GM12878 (cell line): Measurements from ENCODE around the gene NHLRC4.

Source experiments
- CTCF ChIP-seq, 3 experiments: IDR thresholded peaks in 2 of 3; conservative IDR thresholded peaks in 1 of 3; 2 replicates each; pipeline ENCODE4 v1.5.1; 2011; ENCODE audit warnings: low read depth in 3 of 3, low read length in 3 of 3, mild to moderate bottlenecking in 3 of 3, control low read depth in 2 of 3, moderate library complexity in 2 of 3, inconsistent platforms in 1 of 3, mixed read lengths in 1 of 3; ENCODE audit not compliant: control insufficient read depth in 2 of 3, insufficient read depth in 1 of 3; ENCODE audit errors: extremely low read depth in 1 of 3
- RAD21 ChIP-seq: IDR thresholded peaks from 2 replicates; pipeline ENCODE4 v1.6.1; 2011; ENCODE audit warnings: mild to moderate bottlenecking, low read depth, low read length, moderate library complexity; ENCODE audit not compliant: insufficient read depth

GRCh38 chr16:525123-525519 lies 41.7 kb upstream of the NHLRC4 start:
- TF ChIP-seq RAD21: no peak
- TF ChIP-seq CTCF (IDR thresholded peaks at IDR 0.05 in 2 of 3, conservative IDR thresholded peaks at IDR 0.05 in 1 of 3; ENCODE audit: control insufficient read depth in 2 of 3, extremely low read depth in 1 of 3, insufficient read depth in 1 of 3, low read depth in 3 of 3, low read length in 3 of 3): no peak
